Kidney capillary endothelial cell (primary cell): ENCODE data around the gene SMIM13.
"Not testable (repeated sequence)": the region's sequence is repeated elsewhere in the genome, so short reads cannot be mapped to it uniquely, and the experiment has no call there.

ENCODE experiments used
- DNase-seq: peaks from one replicate; pipeline ENCODE4 v3.0.0-alpha.2; 2018; ENCODE audit warnings: low spot score

SMIM13 gene

GRCh38 chr6:11083956-11084355 lies 9.7 kb upstream of the SMIM13 start:
- no peak for DNase-seq

- DNase-seq, result no peak
Measured at GRCh38 chr6:11085758-11086435, 7.7 kb upstream of the SMIM13 start.

GRCh38 chr6:11087141-11087812 lies 6.4 kb upstream of the SMIM13 start:
- not testable (repeated sequence) for DNase-seq

- no peak for DNase-seq
Measured at GRCh38 chr6:11089695-11090094, 3.9 kb upstream of the SMIM13 start.

- not testable (repeated sequence) for DNase-seq
Measured at GRCh38 chr6:11091141-11091540, 2.5 kb upstream of the SMIM13 start.

GRCh38 chr6:11092668-11093375 lies 812 bp upstream of the SMIM13 start:
- DNase-seq, result peak; percentile 18

GRCh38 chr6:11093376-11093625 lies 333 bp upstream of the SMIM13 start:
- DNase-seq, result no peak

GRCh38 chr6:11094411-11094851 lies 797 bp downstream of the SMIM13 start:
- DNase-seq, result no peak

GRCh38 chr6:11094941-11095340 lies 1.3 kb downstream of the SMIM13 start:
- no peak for DNase-seq

- no peak for DNase-seq
Measured at GRCh38 chr6:11096109-11096508, 2.5 kb downstream of the SMIM13 start.

GRCh38 chr6:11097476-11097875 lies 3.8 kb downstream of the SMIM13 start:
- no peak for DNase-seq

GRCh38 chr6:11098004-11098403 lies 4.4 kb downstream of the SMIM13 start:
- DNase-seq, result no peak

- no peak for DNase-seq
Measured at GRCh38 chr6:11101417-11101816, 7.8 kb downstream of the SMIM13 start.

- no peak for DNase-seq
Measured at GRCh38 chr6:11103065-11103464, 9.4 kb downstream of the SMIM13 start.

GRCh38 chr6:11108726-11109125 lies 15.1 kb downstream of the SMIM13 start:
- DNase-seq, result no peak

GRCh38 chr6:11110921-11111768 lies 17.5 kb downstream of the SMIM13 start, which contains the start of gene ERVFRD-1:
Gene ERVFRD-1, minus strand, starts transcription at chr6:11111725. Its CDS starts 6,415 bp downstream, at chr6:11105310.
- no peak for DNase-seq

- peak; percentile 80 for DNase-seq
Measured at GRCh38 chr6:11111769-11112437, 18.3 kb downstream of the SMIM13 start.

GRCh38 chr6:11113038-11113437 lies 19.4 kb downstream of the SMIM13 start:
- DNase-seq, result no peak

GRCh38 chr6:11115808-11116536 lies 22.3 kb downstream of the SMIM13 start:
- DNase-seq, result peak; percentile 47

GRCh38 chr6:11120271-11121005 lies 26.8 kb downstream of the SMIM13 start:
- DNase-seq, result peak; percentile 16
